GM18868 (cell line): Measurements from ENCODE around the gene RECQL5.

Source experiments
- ATAC-seq: cut with Tn5 transposase; IDR thresholded peaks from one replicate; pipeline ENCODE4 v1.9.1; 2021; ENCODE audit warnings: mild to moderate bottlenecking, moderate library complexity; ENCODE audit not compliant: unreplicated experiment

Gene RECQL5

GRCh38 chr17:75688209-75688825 is 21.4 kb upstream of the RECQL5 start:
- ATAC-seq, result no peak

- no peak for ATAC-seq
Measured at GRCh38 chr17:75685499-75685898, 18.5 kb upstream of the RECQL5 start.

GRCh38 chr17:75684924-75685323 is 18.0 kb upstream of the RECQL5 start:
- no peak for ATAC-seq

GRCh38 chr17:75684249-75684648 is 17.3 kb upstream of the RECQL5 start:
- ATAC-seq, result no peak

- no peak for ATAC-seq
Measured at GRCh38 chr17:75683583-75683982, 16.6 kb upstream of the RECQL5 start.

- ATAC-seq, result no peak
Measured at GRCh38 chr17:75681289-75681688, 14.3 kb upstream of the RECQL5 start.

- no peak for ATAC-seq
Measured at GRCh38 chr17:75680431-75680830, 13.5 kb upstream of the RECQL5 start.

- no peak for ATAC-seq
Measured at GRCh38 chr17:75679706-75680211, 12.8 kb upstream of the RECQL5 start.

GRCh38 chr17:75676461-75676860 is 9.5 kb upstream of the RECQL5 start:
- no peak for ATAC-seq

GRCh38 chr17:75673487-75673886 is 6.5 kb upstream of the RECQL5 start:
- no peak for ATAC-seq

- no peak for ATAC-seq
Measured at GRCh38 chr17:75672011-75672410, 5.1 kb upstream of the RECQL5 start.

GRCh38 chr17:75670868-75671267 is 3.9 kb upstream of the RECQL5 start:
- ATAC-seq, result no peak

GRCh38 chr17:75668489-75668888 is 1.5 kb upstream of the RECQL5 start:
- no peak for ATAC-seq

GRCh38 chr17:75667825-75668224 is 871 bp upstream of the RECQL5 start:
- no peak for ATAC-seq

- ATAC-seq, result no peak
Measured at GRCh38 chr17:75665981-75666380, 973 bp downstream of the RECQL5 start.

GRCh38 chr17:75664099-75664549 is 2.8 kb downstream of the RECQL5 start:
- peak; percentile 78 for ATAC-seq

- ATAC-seq, result no peak
Measured at GRCh38 chr17:75662511-75662910, 4.4 kb downstream of the RECQL5 start.

- no peak for ATAC-seq
Measured at GRCh38 chr17:75661531-75661930, 5.4 kb downstream of the RECQL5 start.

GRCh38 chr17:75658237-75658636 is 8.7 kb downstream of the RECQL5 start:
- ATAC-seq, result no peak

GRCh38 chr17:75654176-75654575 is 12.8 kb downstream of the RECQL5 start:
- no peak for ATAC-seq

GRCh38 chr17:75652934-75653549 is 13.9 kb downstream of the RECQL5 start:
- no peak for ATAC-seq

GRCh38 chr17:75652341-75652740 is 14.6 kb downstream of the RECQL5 start:
- no peak for ATAC-seq

GRCh38 chr17:75650874-75651273 is 16.1 kb downstream of the RECQL5 start:
- no peak for ATAC-seq
